Measurements from ENCODE around the gene MBTPS2.
"Not testable (repeated sequence)": the region's sequence is repeated elsewhere in the genome, so short reads cannot be mapped to it uniquely, and the experiment has no call there.

MBTPS2 gene

DNA sequence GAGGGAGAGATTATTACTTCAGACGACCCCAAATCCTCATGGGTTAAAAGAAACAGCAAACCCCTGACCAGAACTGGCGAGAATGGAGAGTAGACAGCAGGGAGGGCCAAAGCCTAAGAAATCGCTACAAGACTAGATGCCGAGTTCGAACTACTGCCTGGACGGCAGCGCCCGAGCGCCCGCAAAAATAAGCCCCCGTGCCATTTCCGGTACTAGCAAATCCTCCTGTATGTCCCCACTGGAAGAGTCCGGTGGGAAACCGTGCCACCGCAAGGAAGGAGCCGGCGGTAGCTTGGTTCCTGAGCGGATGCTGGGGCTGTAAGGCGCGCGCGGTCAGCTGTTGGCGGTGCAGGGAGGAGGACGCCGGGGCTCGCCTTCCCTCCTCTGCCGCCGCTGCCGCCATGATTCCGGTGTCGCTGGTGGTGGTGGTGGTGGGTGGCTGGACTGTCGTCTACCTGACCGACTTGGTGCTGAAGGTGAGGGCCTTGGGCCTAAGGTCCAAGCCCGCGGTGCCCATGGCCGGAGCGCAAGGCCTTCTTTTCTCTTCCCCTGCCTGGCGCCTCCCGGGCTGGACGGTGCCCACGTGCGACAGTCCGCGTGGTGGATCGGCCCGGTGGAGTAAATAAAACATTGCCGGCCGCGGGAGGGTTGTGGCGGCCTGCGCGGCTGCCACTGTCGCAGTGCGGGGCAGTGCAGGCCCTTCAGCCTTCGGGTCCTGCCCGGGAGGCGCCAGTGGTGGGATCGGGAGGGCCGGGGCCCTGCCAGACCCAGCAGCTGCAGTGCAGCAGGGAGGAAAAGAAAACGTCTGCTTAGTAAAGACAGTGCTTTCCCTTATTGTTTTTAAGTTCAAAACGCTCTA lies at the start of gene MBTPS2:
TSS of gene MBTPS2 (plus strand) at position 284 of the 859 bp plus-strand sequence. CDS start at position 402, 118 bp downstream.
- peak; percentile 68 for DNase-seq

DNA sequence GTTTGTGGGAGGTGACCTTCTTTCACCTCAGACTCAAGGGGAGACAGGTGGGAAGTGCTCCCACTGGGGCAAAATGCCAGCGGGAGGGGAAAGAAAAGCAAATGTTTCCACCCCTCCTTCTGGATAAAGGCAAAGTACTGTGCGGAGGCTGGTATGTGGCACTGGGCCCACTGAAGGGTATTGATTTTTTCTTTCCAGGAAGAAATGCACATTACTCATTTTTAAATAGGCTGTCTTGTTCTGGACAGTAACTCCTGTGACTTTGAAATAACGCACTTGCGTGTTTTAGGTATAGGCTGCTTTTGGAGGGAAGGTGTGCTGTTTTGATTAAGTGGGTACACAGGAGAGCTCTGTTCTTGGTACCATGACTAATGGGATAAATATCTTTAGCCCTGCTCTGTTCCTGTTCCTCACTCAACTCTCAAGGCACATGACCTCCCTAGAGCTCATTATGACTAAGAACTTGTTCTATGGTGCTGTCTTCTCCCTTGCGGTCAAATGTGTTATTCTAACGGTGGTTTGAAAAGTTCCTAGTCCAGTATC lies 40.7 kb upstream of the MBTPS2 start:
- no peak for DNase-seq

- no peak for DNase-seq
Measured at GRCh38 chrX:21799767-21800166, 39.6 kb upstream of the MBTPS2 start.

DNA sequence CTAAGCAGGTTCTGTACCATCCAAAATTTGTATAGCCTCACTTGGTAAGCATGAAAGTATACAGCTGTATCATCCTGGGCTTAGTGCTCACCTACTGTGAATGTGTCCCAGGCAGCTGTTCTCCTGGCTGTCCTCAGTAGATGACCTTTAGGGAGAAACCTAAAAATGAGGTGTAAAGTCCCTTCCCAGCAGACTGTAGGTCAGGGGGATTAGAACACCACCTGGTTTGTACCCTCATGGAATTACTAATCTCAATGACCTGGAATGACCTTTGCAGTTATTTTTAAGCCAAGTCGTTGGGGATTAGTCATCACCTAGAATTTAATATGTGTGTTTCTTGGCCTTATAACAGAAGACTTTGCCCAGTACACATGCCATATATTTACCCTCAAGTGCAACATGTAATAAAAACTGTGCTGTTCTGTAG lies 39.1 kb upstream of the MBTPS2 start:
- DNase-seq = no peak

GRCh38 chrX:21802054-21802670 lies 37.3 kb upstream of the MBTPS2 start:
- DNase-seq = no peak

DNA sequence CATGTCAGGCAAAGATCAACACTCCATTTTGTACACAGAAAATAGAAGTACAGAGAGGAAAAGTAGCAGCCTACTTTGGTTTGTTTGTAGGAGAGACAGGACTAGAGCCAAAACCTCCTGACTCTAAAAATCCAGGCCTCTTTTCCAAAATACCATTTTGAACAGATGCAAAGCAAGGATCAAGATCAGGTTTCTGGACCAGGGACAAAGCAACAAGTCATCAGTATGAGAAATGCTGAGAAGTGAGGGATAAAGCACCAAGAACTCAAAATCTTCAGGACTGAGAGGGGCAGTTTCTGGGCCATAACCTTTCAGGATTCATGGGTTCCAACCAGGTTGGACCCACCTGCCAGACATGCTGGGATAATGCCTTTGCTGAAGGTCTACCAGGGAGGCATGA lies 36.6 kb upstream of the MBTPS2 start:
- DNase-seq = no peak

DNA sequence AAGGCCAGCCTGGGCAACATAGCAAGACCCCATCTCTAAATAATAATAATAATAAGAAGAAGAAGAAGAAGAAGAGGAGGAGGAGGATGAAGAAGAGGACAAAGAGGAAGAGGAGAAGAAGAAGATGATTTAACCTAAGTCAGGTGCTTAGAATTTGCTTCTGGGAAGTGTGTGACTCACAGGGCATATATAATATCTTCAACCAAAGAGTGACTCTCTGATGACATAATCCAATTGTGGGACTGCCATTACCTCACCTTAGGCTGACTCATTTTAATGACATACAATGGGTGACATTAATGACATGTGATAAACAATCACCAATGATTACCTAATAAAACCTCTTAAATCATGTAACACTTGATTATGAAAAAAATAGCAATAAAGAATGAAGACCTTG lies 32.7 kb upstream of the MBTPS2 start:
- no peak for DNase-seq

DNA sequence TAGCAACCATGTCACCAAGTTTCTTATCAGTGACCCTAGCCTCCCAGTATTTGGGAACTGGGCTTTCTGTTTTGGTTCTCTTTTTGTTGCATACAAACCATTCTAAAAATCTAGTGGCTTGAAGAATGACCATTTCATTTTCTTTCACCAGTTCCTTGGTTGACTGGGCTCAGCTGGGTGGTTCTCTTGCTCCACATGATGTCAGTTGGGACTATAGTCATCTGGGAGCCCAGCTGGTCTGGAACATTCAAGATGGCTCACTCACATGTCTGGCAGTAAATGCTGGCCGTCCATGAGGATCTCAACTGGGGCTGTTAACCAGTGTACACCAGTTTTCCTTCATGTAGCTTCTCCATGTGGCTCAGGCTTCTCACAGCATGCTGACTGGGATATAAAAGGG lies 27.6 kb upstream of the MBTPS2 start:
- no peak for DNase-seq

DNA sequence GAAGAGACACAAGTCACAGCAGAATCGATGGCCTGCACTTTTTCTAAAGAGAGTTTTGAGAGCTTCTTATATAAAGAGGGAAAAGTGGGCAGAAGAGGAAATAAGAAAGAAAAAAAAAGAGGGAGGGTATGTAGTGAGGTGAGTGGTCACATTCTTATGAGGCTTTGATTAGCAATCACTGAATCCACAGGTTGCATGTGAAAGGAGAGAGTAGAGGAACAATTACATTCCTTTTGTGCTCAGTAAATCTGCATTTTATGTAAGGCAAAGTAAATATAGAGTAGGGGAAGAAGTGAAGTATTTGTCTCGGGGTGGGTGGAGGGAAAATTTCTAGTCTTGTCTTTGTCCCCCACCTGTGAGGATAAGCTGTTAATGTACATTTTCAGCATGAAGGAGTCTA lies 26.8 kb upstream of the MBTPS2 start:
- DNase-seq = no peak

DNA sequence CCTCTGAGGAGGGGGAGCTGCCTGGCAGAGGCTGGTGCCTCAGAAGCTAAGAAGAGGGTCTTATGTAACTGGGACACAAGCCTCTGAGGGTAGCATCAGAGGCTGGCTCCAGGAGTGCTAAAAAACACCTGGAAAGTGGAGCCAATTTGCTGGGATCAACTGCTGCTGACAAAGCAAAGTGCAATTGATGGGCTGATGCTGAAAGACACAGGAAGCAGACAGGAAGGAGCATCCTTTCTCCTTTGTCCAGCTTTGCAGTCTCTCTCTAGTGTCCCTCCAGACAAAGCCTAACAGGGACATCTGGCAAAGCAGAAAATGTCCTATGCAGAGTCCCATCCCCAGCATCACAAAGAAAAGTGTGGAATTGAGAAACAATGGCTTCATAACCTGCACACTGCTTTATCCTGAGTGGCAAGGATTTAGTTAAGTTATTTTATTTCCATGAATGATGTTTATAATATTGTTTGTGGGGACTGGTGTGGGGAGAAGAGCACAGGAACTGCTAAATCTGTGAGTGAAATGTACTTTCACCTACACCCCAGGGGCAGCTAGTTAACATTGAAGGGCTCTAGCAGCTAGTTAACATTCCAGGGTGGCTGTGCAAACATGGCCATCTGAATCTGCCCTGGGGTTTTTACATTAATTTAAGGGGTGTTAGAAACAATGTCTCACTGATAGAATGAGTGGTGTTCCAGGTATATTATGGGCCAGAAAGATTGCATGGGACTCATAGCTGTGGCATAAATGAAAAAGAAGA lies 25.6 kb upstream of the MBTPS2 start:
- DNase-seq = no peak

GRCh38 chrX:21816136-21816535 lies 23.3 kb upstream of the MBTPS2 start:
- DNase-seq = no peak

- not testable (repeated sequence) for DNase-seq
Measured at GRCh38 chrX:21820170-21820569, 19.2 kb upstream of the MBTPS2 start.

- no peak for DNase-seq
Measured at GRCh38 chrX:21821875-21822274, 17.5 kb upstream of the MBTPS2 start.

- no peak for DNase-seq
Measured at GRCh38 chrX:21831496-21831895, 7.9 kb upstream of the MBTPS2 start.

- no peak for DNase-seq
Measured at GRCh38 chrX:21837056-21837455, 2.4 kb upstream of the MBTPS2 start.

DNA sequence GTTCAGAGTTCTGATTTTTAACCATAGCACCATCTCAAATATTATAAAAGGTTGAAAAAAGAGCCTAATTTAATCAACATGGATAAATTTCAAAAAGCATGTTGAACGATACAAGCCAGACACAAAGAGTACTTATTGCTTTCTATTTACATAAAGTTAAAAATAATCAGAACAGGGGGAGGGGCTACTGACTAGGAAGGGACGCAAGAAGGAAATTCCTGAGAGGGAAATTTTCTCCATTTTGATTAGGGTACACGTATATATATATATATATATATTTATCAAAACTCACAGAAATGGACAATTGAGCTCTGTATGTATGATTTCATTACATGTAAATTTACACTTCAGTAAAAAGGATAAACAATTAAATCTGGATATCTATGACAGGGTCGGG lies 482 bp upstream of the MBTPS2 start:
- no peak for DNase-seq

- DNase-seq = no peak
Measured at GRCh38 chrX:21840193-21840545, 752 bp downstream of the MBTPS2 start.

DNA sequence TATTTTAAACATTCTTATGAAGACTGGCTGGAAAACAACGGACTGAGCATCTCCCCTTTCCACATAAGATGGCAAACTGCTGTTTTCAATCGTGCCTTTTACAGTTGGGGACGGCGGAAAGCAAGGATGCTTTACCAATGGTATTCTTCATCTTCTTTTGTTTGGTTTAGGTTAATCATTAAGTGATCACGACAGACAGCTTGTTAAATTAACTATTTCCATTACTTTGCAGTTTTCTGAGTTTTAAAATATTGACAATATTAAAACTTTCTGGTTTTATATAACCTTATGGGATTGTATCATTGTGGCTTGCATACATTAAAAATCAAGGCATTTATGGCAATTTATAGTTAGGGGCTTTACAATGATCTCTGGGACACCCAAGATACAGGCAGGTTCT lies 3.8 kb downstream of the MBTPS2 start:
- DNase-seq = no peak

GRCh38 chrX:21845096-21845495 lies 5.7 kb downstream of the MBTPS2 start:
- DNase-seq = no peak

DNA sequence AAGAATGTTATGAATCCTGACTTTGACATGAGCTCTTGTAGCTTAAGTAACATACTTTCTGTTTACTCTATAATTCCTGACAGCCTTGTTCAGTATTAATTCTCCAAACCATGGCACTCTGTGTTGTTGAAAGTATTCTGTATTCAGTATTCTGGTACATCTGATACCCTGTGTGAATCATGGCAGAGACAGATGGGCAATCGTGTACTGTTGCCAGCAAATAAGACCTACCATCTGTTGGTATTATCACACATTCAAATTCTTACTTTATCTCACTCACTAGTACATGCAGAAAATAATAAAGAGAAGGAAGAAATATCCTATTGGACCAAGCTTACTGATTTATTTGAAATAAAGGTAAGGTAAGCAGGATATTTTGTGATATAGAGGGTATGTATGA lies 7.9 kb downstream of the MBTPS2 start:
- peak; percentile 40 for DNase-seq

DNA sequence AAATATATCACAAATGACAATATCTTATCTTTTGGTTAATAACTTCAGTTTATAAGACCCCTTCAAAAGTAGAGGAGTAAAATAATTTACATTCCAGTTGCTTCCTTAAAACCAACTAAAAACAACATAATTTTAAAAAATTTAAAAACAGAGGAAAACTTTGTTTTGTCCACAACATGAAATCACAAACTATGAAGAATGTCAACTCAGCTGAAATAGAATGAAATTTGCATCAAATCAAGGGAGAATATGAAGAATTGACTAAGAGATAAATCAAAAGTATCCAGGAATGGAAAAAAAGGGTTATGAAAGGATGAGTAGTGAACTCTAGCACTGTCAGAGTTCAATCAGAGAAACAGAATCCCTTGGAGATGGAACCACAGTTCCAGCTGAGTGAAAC lies 14.2 kb downstream of the MBTPS2 start:
- DNase-seq = no peak

GRCh38 chrX:21855937-21856415 lies 16.6 kb downstream of the MBTPS2 start, which contains the start of gene YY2:
Gene YY2 (plus strand): TSS chrX:21855987. CDS start chrX:21856485, 498 bp downstream.
- DNase-seq = no peak

DNA sequence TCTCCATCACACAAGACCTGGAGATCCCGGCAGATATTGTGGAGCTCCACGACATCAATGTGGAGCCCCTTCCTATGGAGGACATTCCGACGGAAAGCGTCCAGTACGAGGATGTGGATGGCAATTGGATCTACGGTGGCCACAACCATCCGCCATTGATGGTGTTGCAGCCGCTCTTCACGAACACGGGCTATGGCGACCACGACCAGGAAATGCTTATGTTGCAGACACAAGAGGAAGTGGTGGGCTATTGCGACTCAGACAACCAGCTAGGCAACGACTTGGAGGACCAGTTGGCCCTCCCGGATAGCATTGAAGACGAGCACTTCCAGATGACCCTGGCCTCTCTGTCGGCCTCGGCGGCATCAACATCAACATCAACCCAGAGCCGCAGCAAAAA lies 17.1 kb downstream of the MBTPS2 start:
- no peak for DNase-seq
